A673 (cell line): Measurements from ENCODE around the gene CPA5.

Experiments used
- CTCF ChIP-seq: fragments of 300-800, 200-600 bp; sonication (generic); conservative IDR thresholded peaks from 2 replicates; pipeline ENCODE4 v1.5.1; 2017; ENCODE audit warnings: low read depth, mild to moderate bottlenecking, antibody characterized with exemption, low read length, moderate library complexity, mixed read lengths
- EZH2 ChIP-seq: fragments of 200-600 bp; sonication (generic); IDR thresholded peaks from 2 replicates; pipeline ENCODE4 v1.6.1; 2017; ENCODE audit warnings: borderline replicate concordance, low read depth, mild to moderate bottlenecking, mixed read lengths, antibody characterized with exemption, low read length; ENCODE audit not compliant: poor library complexity, severe bottlenecking

GRCh38 chr7:130393101-130393561 is 48.5 kb downstream of the CPA5 start:
- TF ChIP-seq CTCF, result no peak
- TF ChIP-seq EZH2, result no peak
